K562 (cell line): Measurements from ENCODE around the gene DAP. TPM values are rescaled to one million over a fixed set of nuclear protein-coding genes. Genes with fewer than 3 reads are reported as not detected.

ENCODE experiments used
- ATAC-seq: fragments of 200-7000 bp; cut with Tn5 transposase; 3 replicates; pipeline ENCODE4 v1.9.1; 2020; ENCODE audit warnings: moderate library complexity
- BruUV-seq: library from RNA; stranded (reverse); fragments of 400-500 nt; replicated peaks from 2 replicates; lab custom pipeline; 2021; lab: Mats Ljungman, UMichigan
- CTCF ChIA-PET: fragments of 300-600 bp; formaldehyde crosslinking; extraction: SDS; loops from one replicate; lab custom pipeline; 2021; ENCODE audit warnings: low intra/inter-chr PET ratio; lab: Yijun Ruan, JAX
- POLR2A ChIA-PET: fragments of 300-600, 350-650 bp; sonication (Branson Sonifier 250); formaldehyde crosslinking; extraction: SDS; loops from one replicate; lab custom pipeline; 2021; ENCODE audit warnings: antibody characterized with exemption, inconsistent platforms; lab: Yijun Ruan, JAX
- DNase-seq, 4 experiments: peaks; one replicate each; pipeline versions ENCODE4 v3.0.0 to v3.0.0-alpha.2; 2011 to 2018; ENCODE audit warnings: low spot score in 3 of 4, mixed read lengths in 3 of 4; ENCODE audit errors: extremely low read depth in 1 of 4
- FAIRE-seq: peaks from 2 replicates; lab custom pipeline; 2011; peaks lifted over from hg19 to GRCh38; lab: Jason Lieb, UNC
- H2AFZ ChIP-seq: 2 replicates; pipeline ENCODE4 v1.6.0; 2011; ENCODE audit warnings: low read depth, low read length, control low read depth, inconsistent platforms
- H3K27ac ChIP-seq: fragments of 200-600 bp; 3 replicates; pipeline ENCODE4 v1.8.0; 2011; ENCODE audit warnings: low read depth, mild to moderate bottlenecking, control low read depth, inconsistent platforms, low read length, moderate library complexity, mixed read lengths; ENCODE audit errors: extremely low read depth
- H3K27me3 ChIP-seq, 2 experiments: fragments of 300-600 bp in 1 of 2; 2 replicates in 1 of 2; 3 replicates in 1 of 2; pipeline versions ENCODE4 v1.6.0 to v1.8.0; 2011; ENCODE audit warnings: inconsistent platforms in 2 of 2, low read length in 2 of 2, mild to moderate bottlenecking in 1 of 2, mixed read lengths in 1 of 2, moderate library complexity in 1 of 2; ENCODE audit not compliant: control insufficient read depth in 2 of 2, insufficient read depth in 2 of 2
- H3K36me3 ChIP-seq: fragments of 300-600 bp; 3 replicates; pipeline ENCODE4 v1.8.0; 2011; ENCODE audit warnings: mild to moderate bottlenecking, low read length, inconsistent platforms; ENCODE audit not compliant: control insufficient read depth, insufficient read depth
- H3K4me1 ChIP-seq, 2 experiments: fragments of 200-600 bp in 1 of 2; replicated peaks in 1 of 2; 2 replicates in 1 of 2; 3 replicates in 1 of 2; pipeline versions ENCODE4 v1.5.1 to v1.8.0; 2011; ENCODE audit warnings: inconsistent platforms in 2 of 2, low read length in 2 of 2, mild to moderate bottlenecking in 1 of 2, mixed read lengths in 1 of 2, moderate library complexity in 1 of 2; ENCODE audit not compliant: control insufficient read depth in 2 of 2, insufficient read depth in 2 of 2
- H3K4me2 ChIP-seq: 2 replicates; pipeline ENCODE4 v1.6.1; 2011; ENCODE audit warnings: low read length, control low read depth, inconsistent platforms, mixed read lengths; ENCODE audit not compliant: insufficient read depth
- H3K4me3 ChIP-seq: fragments of 200-600 bp; sonication (generic), shearing (Covaris generic); 2 replicates; pipeline ENCODE4 v1.5.1; 2016; ENCODE audit warnings: control low read depth, inconsistent platforms
- H3K79me2 ChIP-seq: fragments of 200-600 bp; 3 replicates; pipeline ENCODE4 v1.8.0; 2011; ENCODE audit warnings: low read length, inconsistent platforms; ENCODE audit not compliant: control insufficient read depth, insufficient read depth
- H3K9ac ChIP-seq, 2 experiments: 2 replicates each; pipeline versions ENCODE4 v1.6.0 to v1.6.1; 2011; ENCODE audit warnings: low read depth in 2 of 2, low read length in 2 of 2, control low read depth in 1 of 2, inconsistent platforms in 1 of 2, mild to moderate bottlenecking in 1 of 2, mixed read lengths in 1 of 2; ENCODE audit not compliant: insufficient read depth in 1 of 2
- H3K9me1 ChIP-seq: one replicate; pipeline ENCODE4 v1.6.0; 2011; ENCODE audit warnings: inconsistent platforms, mild to moderate bottlenecking, low read length, moderate library complexity; ENCODE audit not compliant: control insufficient read depth, insufficient read depth
- H3K9me3 ChIP-seq: replicated peaks from 2 replicates; pipeline ENCODE4 v1.5.1; 2011; ENCODE audit warnings: low read depth, low read length, inconsistent platforms; ENCODE audit not compliant: control insufficient read depth, insufficient read depth
- H4K20me1 ChIP-seq: replicated peaks from 2 replicates; pipeline ENCODE4 v1.6.1; 2011; ENCODE audit warnings: low read length, inconsistent platforms, mixed read lengths; ENCODE audit not compliant: control insufficient read depth, insufficient read depth
- MED1 ChIP-seq: sonication (generic); formaldehyde crosslinking; IDR thresholded peaks from 2 replicates; pipeline ENCODE4 v1.8.1; 2023; ENCODE audit warnings: missing genetic modification reagents, borderline replicate concordance
- POLR2AphosphoS5 ChIP-seq: IDR thresholded peaks from 2 replicates; pipeline ENCODE4 v1.6.1; 2011; ENCODE audit warnings: mild to moderate bottlenecking, low read depth, low read length, moderate library complexity; ENCODE audit not compliant: control insufficient read depth, insufficient read depth
- STAT5B ChIP-seq: fragments of 250-450 bp; sonication (Bioruptor Pico); IDR thresholded peaks from 2 replicates; pipeline ENCODE4 v1.8.0; 2021; ENCODE audit warnings: mild to moderate bottlenecking, inconsistent platforms
- ZKSCAN1 ChIP-seq: fragments of 150-350 bp; IDR thresholded peaks from 2 replicates; pipeline ENCODE4 v1.6.1; 2016; ENCODE audit warnings: low read depth, low read length
- ZNF212 ChIP-seq: fragments of 450-650 bp; formaldehyde crosslinking; IDR thresholded peaks from 2 replicates; pipeline ENCODE4 v1.4.0; 2020; ENCODE audit warnings: mild to moderate bottlenecking
- ZNF695 ChIP-seq: fragments of 450-650 bp; formaldehyde crosslinking; IDR thresholded peaks from 2 replicates; pipeline ENCODE4 v1.4.0; 2020; ENCODE audit warnings: mild to moderate bottlenecking, moderate library complexity
- WGBS: fragments of 100-300 bp; shearing (Covaris generic); methylation state at CpG from one replicate; pipeline ENCODE4 v1.1.6; 2016; ENCODE audit warnings: low coverage, mixed read lengths; ENCODE audit not compliant: insufficient coverage; ENCODE audit errors: missing lambda C conversion rate; 5-methylcytosine and 5-hydroxymethylcytosine counted together
- in situ Hi-C: fragments of 300-500 bp; cut with MboI; formaldehyde crosslinking; loops from 4 replicates; pipeline ENCODE4 v1.15.0; 2018; ENCODE audit warnings: inconsistent platforms, mixed read lengths
- intact Hi-C: fragments of 100-400 bp; cut with micrococcal nuclease; formaldehyde crosslinking; loops from 2 replicates; pipeline ENCODE4 v1.14.2; 2022
- polyA plus RNA-seq, 8 experiments: library from polyadenylated mRNA; depleted of rRNA in 4 of 8; stranded (reverse) in 5 of 8; unstranded in 3 of 8; fragments of >200 nt; fragmentation: Nextera tagmentation in 2 of 8; fragmentation: Illumina TruSeq in 1 of 8; extraction: Ambion mirVana in 2 of 8; extraction: Trizol in 1 of 8; gene quantifications; 2 replicates each; pipeline versions ENCODE4 v1.2.1 to v1.2.3, GENCODE V29; 2011 to 2014; ENCODE audit warnings: inconsistent platforms in 1 of 8, missing spikeins in 1 of 8
- total RNA-seq, 7 experiments: library from RNA; depleted of rRNA in 6 of 7; stranded (reverse); fragments of >200 nt in 6 of 7; fragmentation: Illumina TruSeq in 2 of 7; extraction: Trizol in 2 of 7; gene quantifications; 2 replicates each; pipeline versions ENCODE4 v1.2.1 to v1.2.3, GENCODE V29; 2011 to 2021; ENCODE audit warnings: low replicate concordance in 1 of 7

The DAP gene
- total and polyA plus RNA-seq, 9 of the 15 experiments (the other 6 are each of a cell fraction or from before 2014, with no cell fraction given), result 14.1 to 151 (median 34.5) TPM

GRCh38 chr5:10757922-10758555, 3.0 kb downstream of the DAP start:
- Histone ChIP-seq H3K27me3 (no peaks in the 10 kb centered on the region), H3K4me1 (peaks cover 18 to 25% of the 10 kb centered on the region in 2 experiments), H4K20me1 (peaks cover 35% of the 10 kb centered on the region), H3K27ac (no peak overlapping the region), H3K9ac (peak overlapping the region in 1 of 2 experiments; percentile 56; a peak in 1 of 4 replicates), H3K4me2 (peak overlapping the region; percentile 20; the same call in 1 of the 2 replicates), H3K36me3 (peaks cover 60% of the 10 kb centered on the region), H3K4me3 (no peak overlapping the region), H3K9me3 (no peaks in the 10 kb centered on the region), H2AFZ (no peak overlapping the region), H3K9me1 (peaks cover 18% of the 10 kb centered on the region), H3K79me2 (peaks cover 83% of the 10 kb centered on the region)
- ChIA-PET POLR2A (interaction anchor here (0.6 to 1.5 kb wide), 3 partner anchors 10 to 156 kb away, joined by 3 to 10 read pairs (median 4); no protein-coding TSS in a partner anchor), CTCF (no interaction called here)
- no TSS peak for BruUV-seq
- intact Hi-C loops, result no loop called here
- no peak for TF ChIP-seq ZNF695 (CRISPR knock-in tag)
- 0 out of 2 replicates have a peak, but pooled peaks have one; percentile 21 for TF ChIP-seq POLR2AphosphoS5
- WGBS, result 93% methylated on average over 6 of the region's 7 CpGs
- no peak for ATAC-seq
- in situ Hi-C loops, result no loop called here
- no peak for FAIRE-seq
- DNase-seq, result no peak

DNA sequence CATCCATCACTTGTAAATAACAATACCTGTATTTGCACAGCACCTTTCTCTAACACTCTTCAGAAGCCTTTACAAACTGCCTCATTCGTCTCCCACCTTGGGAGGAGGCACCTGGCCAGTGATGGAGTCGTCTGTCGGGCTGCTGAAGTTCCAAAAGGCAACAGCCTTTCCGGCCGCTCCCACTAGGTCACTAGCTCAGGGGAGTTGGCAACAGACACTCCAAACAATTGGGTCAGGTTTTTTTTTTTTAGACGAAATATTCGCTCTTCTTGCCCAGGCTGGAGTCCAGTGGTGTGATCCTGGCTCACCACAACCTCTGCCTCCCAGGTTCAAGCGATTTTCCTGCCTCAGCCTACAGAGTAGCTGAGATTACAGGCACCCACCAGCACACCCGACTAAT, 4.0 kb downstream of the DAP start:
- no TSS peak for BruUV-seq
- H3K9me3 ChIP-seq, result no peaks in the 10 kb centered on the region
- no peak overlapping the region for H3K4me2 ChIP-seq
- H3K36me3 ChIP-seq, result peaks cover 70% of the 10 kb centered on the region
- FAIRE-seq, result no peak
- H3K4me1 ChIP-seq, result peaks cover 11 to 15% of the 10 kb centered on the region in 2 experiments
- no peak for DNase-seq
- H3K9me1 ChIP-seq, result peaks cover 13% of the 10 kb centered on the region
- no peak overlapping the region for H3K9ac ChIP-seq
- TF ChIP-seq ZKSCAN1 (no peak), STAT5B (no peak), ZNF212 (CRISPR knock-in tag) (no peak), MED1 (CRISPR knock-in tag) (no peak)
- peaks cover 35% of the 10 kb centered on the region for H4K20me1 ChIP-seq
- in situ Hi-C loops (no loop called here), intact Hi-C loops (no loop called here)
- ATAC-seq, result no peak
- H3K27ac ChIP-seq, result no peak overlapping the region
- no peak overlapping the region for H2AFZ ChIP-seq
- no peak overlapping the region for H3K4me3 ChIP-seq
- ChIA-PET CTCF (no interaction called here), POLR2A (no interaction called here)
- WGBS, result 87% methylated on average over 9 of the region's 9 CpGs
- no peaks in the 10 kb centered on the region for H3K27me3 ChIP-seq
- peaks cover 93% of the 10 kb centered on the region for H3K79me2 ChIP-seq
